SK-N-SH treated with all-trans-retinoic acid at 6 μM for 48 hours (cell line): ENCODE results near the gene FTSJ1.

Source experiments
- RARB ChIP-seq: fragments of 250-450 bp; sonication (Bioruptor Pico); IDR thresholded peaks from 2 replicates; pipeline ENCODE4 v1.8.0; 2021; ENCODE audit warnings: mild to moderate bottlenecking, moderate library complexity
- ZNF565 ChIP-seq: fragments of 450-650 bp; formaldehyde crosslinking; conservative IDR thresholded peaks from 2 replicates; pipeline ENCODE4 v1.5.0; 2020; ENCODE audit warnings: low read depth, mild to moderate bottlenecking, moderate library complexity
- ZNF8 ChIP-seq: fragments of 450-650 bp; formaldehyde crosslinking; IDR thresholded peaks from 2 replicates; pipeline ENCODE4 v1.5.0; 2020; ENCODE audit warnings: mild to moderate bottlenecking, moderate library complexity

GRCh38 chrX:48532161-48532560, 56.2 kb downstream of the FTSJ1 start:
- TF ChIP-seq ZNF565 (CRISPR knock-in tag): no peak
- no peak for TF ChIP-seq RARB (CRISPR knock-in tag)
- TF ChIP-seq ZNF8 (CRISPR knock-in tag): no peak
